Testis (tissue), 2 donors: ENCODE data around the gene SLC19A1.

ENCODE experiments used
- POLR2A ChIP-seq: fragments of 450-650 bp; IDR thresholded peaks from one replicate; pipeline ENCODE4 v1.6.1; 2017; ENCODE audit warnings: antibody characterized with exemption, mild to moderate bottlenecking, moderate library complexity
- TF ChIP-seq, protein P1 (sequence below), 3 experiments: fragments of 450-650 bp in 2 of 3; fragments of 200-600 bp in 1 of 3; sonication (generic) in 1 of 3; IDR thresholded peaks; one replicate each; pipeline ENCODE4 v1.5.1; 2016 to 2019; ENCODE audit warnings: antibody characterized with exemption in 3 of 3, mild to moderate bottlenecking in 2 of 3, moderate library complexity in 1 of 3

DNA sequence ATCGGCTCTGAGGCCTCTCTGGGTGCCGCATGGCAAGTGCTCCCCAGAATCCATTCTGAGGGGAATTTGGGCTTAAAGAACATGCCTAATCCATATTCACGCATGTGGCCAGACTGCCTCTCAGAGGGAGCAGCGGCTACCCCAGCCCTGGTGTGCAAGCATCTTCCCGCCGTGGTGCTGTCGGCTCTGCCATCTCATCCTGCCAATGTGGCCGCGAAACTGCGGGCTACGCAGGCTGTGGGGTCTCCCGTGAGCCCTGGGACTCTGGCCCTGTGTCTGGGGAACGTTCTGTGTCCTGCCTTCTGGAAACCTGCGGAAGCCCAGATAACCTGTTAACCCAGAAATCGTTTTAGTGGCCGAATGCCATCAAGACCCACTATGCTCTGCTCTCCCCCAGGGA, 60.7 kb downstream of the SLC19A1 start:
- TF ChIP-seq, protein P1, sequence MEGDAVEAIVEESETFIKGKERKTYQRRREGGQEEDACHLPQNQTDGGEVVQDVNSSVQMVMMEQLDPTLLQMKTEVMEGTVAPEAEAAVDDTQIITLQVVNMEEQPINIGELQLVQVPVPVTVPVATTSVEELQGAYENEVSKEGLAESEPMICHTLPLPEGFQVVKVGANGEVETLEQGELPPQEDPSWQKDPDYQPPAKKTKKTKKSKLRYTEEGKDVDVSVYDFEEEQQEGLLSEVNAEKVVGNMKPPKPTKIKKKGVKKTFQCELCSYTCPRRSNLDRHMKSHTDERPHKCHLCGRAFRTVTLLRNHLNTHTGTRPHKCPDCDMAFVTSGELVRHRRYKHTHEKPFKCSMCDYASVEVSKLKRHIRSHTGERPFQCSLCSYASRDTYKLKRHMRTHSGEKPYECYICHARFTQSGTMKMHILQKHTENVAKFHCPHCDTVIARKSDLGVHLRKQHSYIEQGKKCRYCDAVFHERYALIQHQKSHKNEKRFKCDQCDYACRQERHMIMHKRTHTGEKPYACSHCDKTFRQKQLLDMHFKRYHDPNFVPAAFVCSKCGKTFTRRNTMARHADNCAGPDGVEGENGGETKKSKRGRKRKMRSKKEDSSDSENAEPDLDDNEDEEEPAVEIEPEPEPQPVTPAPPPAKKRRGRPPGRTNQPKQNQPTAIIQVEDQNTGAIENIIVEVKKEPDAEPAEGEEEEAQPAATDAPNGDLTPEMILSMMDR (IDR thresholded peaks at IDR 0.05): no peak
- TF ChIP-seq POLR2A: no peak
